Measurements from ENCODE around the gene ZNF488.

Gene ZNF488

DNA sequence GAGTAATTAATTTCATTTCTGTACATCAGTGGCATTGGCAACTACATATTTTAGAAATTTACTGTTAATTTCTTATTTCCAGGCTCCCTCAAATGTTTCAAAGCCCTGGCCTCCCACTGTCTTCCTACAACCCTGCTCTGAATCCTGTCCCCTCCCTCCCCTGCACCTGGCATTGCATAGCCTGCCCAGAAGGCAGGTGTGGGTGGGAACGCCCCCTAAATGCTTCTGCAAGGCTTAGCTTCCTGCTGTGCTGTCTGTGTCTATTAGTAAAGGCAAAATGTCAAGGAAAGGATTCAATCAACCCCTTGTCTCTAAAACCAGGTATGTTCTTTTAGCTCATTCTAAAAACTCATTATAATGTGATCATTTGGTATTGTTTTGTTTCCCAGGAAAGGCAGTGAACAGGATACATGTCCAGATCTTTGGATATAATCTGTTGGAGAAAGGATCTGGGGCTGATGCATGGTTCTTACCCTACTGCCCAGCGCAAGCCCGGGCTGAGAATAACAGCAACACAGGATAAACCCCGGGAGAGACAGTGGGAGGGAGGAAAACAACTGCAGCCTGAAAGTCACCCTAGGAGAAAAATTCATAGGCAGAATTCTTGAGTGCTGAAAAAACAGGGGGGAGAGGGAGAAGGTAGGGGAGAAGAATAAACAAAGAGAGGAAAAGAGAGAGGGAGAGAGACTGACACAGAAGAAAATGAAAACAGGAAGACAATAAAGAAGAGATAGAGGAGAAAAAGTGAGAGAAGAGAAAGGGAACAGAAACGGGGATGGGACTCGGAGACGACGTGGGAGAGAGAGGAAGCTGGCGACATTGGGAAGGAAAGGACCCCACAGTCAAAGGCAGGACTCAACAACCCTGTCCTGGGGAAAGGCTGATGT is 589 bp downstream of the ZNF488 start:
- no peak for DNase-seq (ENCODE audit: low read depth in 2 of 2)

DNA sequence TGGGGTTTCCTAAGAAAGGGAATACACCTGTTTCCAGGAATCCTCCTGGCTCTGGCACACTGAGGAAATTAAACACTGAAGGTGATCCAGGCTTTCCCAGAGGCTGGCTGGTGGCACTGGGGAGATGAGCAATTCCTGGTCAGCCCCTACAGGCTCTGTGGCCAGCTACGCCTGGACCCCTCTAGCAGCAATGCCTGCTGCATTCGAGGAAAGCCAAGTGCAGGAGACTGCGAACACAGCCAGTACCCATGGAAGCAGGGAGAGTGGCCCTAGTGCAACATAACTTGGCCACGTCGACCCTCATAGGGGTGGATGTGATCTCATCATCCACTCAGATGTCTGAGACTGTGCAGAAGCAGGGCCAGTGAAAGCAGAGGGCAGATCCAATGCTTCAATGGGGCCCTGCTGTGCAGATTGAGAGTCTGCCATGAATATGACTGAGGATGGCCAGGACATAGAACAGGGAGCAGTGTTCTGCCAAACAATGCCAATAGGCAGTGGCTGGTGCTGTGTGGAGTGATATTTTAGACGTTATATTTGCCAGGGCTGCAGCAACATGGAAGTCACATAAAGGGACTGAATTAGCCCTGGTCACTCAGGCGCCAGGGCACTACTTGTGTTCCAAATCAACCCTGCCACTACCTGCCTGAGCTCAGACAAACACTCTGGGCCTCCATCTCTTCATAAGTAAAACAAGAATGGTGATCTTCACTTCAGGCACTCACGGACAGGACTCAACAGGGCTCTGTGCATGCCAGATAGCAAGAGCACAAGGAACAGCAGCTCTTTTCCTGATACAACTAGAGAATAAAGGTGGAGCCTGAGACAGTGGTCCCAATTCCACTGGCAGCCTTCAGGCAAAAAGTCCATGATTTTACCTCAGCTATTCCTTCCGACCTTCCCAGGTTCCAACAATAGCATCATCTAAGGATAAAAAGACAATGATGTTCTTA is 2.4 kb downstream of the ZNF488 start:
- no peak for DNase-seq (ENCODE audit: low read depth in 2 of 2)

- DNase-seq (ENCODE audit: low read depth in 2 of 2): no peak
These were observed 3.0 kb downstream of the ZNF488 start for GRCh38 chr10:47381103-47381395.

GRCh38 chr10:47380341-47381102 is 3.6 kb downstream of the ZNF488 start:
- DNase-seq (ENCODE audit: low read depth in 2 of 2): no peak

- DNase-seq (ENCODE audit: low read depth in 2 of 2): no peak
These were observed 4.2 kb downstream of the ZNF488 start for GRCh38 chr10:47379901-47380300.

- DNase-seq (ENCODE audit: low read depth in 2 of 2): no peak
These were observed 4.7 kb downstream of the ZNF488 start for GRCh38 chr10:47379445-47379785.

DNA sequence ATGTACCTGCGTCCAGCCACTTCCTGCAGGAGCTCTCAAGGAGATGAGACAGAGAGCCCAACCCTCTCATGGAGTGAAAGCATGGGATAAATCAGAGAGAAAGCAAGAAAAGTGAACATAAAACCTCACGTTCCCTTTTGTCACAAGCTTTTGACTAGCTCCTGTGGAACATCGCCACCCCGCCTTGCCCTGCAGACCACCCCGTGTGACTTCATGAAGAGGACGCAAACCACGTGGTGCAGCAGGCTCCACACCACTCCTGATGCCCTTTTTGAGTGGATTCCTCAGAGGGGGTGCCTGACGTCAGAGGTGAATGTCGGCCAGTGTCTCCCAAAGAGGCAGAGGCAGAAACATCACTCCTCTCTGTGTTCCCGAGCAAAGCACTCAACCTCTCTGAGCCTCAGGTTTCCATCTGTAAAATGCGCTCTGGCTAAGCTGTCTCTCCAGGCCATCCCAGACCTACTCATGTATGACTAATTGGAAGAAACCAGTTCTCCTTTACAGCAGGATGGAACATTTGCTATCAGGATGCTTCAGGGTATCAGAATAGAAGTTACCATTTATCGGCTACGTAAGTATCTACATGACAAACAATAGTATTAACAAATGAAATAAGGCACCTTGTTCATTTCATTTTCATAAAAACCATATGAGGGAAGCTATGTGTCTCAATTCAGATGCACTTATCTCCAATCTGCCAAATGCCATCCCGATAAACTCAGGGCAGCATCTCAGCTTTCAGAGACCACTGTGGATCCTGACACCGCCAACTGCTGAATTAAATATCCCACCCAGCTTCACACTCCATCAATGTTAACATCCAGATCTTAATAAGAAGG is 5.3 kb downstream of the ZNF488 start:
- DNase-seq (ENCODE audit: low read depth in 2 of 2): no peak

DNA sequence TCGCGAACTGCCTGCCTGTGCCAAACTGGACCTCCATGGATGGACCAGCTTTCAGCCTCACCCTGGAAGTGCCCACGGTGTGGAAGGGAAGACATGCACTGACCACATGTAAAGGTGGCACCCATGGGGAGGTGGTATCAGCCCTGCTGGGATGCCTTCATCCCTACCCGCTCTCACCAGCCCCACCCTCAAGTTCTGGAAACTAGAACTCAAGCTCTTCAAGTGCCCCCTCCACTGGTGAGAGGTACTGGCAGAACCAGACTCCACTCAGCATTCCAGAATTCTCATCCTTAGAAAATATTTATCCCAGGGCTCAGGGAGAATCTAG is 5.9 kb downstream of the ZNF488 start:
- no peak for DNase-seq (ENCODE audit: low read depth in 2 of 2)

- DNase-seq (ENCODE audit: low read depth in 2 of 2): no peak
These were observed 7.4 kb downstream of the ZNF488 start for GRCh38 chr10:47376522-47377220.

DNA sequence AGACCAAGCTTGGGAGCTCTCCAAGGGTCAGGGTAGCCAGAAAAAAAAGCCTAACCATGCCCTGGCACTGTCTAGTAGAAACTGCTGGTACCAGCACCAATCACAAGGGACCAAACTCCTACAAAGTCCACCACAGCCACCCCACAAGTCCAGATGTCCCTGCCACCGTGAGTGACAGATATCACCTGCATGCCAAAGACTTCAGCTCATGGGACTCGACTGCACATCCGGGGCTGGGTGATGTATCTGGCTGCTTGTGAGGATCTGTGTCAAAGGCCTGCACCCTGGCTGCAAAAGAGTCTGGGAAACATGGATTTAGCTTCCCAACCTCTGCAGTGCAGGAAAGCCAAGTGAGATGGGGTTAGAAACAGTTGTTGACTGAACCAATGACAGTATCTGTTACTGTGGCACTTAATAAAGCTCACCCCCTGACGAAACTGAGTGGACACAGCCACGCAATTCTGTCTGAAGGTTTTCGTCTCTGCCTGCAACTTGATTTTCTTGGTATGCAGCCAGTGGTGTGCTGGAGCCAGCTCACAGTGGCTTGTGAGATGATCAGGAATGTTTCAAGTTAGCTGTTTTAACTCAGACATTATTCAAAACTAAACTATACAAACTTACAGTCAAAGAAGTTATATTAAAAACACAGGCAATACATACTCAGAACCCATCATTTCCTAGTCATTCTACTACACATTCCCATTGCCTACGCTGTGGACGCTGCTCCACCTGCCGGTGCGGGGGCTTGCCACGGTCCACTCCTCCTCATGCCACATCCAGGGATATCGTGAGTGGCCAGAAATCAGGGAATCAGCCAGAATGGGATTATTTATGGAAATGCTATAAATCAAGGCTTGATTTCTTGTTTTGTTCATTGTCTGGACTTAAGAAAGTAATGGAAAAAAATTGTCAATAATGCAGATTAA is 9.2 kb downstream of the ZNF488 start:
- no peak for DNase-seq (ENCODE audit: low read depth in 2 of 2)

GRCh38 chr10:47372726-47373125 is 11.4 kb downstream of the ZNF488 start:
- DNase-seq (ENCODE audit: low read depth in 2 of 2): no peak

DNA sequence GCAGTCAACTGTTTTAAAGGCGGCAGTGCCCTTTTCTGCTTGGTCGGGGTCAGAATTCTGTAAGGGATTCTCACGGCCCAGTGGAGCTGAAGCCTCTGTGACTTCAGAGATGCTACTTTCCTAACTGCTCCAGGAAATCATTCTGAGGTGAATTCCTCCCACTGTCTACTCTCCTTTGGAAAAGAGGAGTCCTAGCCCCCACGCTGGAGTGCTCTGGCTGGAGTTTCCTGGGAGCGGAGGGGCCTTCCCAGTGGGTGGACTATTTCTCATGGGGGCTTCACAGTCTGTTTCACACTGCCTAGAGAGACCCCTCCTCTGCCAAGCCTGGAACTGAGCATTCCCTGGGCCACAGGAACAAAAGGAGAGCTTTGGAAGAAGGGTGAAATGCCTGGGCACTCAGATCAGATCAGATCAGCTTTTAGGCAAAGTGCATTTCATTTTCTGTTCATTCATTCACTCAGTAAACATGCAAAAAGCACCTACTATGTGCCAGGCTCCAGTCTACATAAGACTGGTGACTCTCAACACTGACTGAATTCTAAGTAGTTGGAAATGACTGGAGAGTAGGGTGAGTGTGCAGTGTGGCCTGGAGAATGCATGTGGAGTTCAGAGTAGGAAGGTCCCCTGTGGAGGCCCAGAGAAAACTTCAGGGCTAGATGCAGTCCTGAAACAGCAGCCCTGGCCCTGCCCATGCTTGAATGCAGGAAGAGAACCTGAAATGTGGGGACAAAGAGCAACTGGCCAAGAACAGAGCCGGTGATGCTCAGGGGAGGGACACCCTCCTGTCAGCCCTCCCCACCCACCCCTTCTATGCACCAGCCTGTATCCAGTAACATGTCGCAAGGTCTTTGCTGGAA is 12.2 kb downstream of the ZNF488 start:
- DNase-seq (ENCODE audit: low read depth in 2 of 2): no peak

DNA sequence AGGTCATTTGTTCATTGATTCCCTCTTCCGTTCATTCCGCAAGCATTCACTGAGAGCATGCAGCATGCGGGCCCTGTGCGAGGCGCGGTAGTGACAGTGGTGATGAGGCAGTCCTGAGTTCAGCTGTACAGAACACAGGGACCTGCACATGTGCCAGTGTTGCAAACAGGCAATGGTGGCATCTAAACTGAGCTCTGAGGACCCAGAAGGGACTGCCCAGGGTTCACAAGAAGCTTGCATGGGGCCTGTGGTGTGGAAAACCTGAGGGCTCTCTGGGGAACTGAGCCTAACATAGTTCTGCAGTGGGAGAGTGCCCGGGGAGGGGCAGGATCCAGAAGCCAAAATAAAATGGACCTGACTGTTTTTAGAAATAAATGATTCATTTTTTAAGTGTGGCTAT is 13.2 kb downstream of the ZNF488 start:
- no peak for DNase-seq (ENCODE audit: low read depth in 2 of 2)

DNA sequence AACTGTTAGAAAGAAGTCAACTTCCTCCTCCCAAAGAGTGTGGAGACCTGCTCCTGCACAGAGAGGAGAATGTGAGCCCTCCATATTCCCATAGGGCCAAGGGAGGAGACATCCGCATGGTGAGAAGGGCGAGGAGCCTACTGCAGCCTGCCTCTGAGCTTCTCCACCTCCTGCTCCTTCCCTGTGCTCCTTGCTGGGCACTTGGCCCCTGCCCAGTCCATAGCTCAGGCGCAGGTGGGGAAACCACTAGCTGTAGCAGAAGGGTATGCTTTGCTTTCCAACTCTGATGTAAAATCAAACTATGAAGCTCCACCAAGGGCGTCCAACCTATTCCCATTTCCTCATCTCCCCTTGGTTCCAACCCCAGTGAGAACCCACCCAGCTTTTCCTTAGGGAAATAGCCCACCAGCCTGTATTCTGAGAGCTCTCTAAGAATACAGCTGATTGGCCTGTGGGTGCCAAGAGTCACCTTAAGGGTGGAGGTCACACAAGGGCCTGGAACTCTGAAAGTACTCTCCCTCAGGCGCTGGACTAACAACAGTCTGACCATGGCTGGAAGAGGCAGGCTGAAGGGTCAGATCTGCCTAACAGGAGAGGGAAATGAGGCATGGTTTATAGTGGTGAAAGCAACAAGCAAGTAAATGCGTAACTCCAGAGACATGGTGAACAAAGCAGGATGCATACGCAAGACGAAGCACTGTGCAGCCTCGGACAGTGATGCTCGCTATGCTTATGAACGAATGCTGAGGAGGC is 13.9 kb downstream of the ZNF488 start:
- no peak for DNase-seq (ENCODE audit: low read depth in 2 of 2)

DNA sequence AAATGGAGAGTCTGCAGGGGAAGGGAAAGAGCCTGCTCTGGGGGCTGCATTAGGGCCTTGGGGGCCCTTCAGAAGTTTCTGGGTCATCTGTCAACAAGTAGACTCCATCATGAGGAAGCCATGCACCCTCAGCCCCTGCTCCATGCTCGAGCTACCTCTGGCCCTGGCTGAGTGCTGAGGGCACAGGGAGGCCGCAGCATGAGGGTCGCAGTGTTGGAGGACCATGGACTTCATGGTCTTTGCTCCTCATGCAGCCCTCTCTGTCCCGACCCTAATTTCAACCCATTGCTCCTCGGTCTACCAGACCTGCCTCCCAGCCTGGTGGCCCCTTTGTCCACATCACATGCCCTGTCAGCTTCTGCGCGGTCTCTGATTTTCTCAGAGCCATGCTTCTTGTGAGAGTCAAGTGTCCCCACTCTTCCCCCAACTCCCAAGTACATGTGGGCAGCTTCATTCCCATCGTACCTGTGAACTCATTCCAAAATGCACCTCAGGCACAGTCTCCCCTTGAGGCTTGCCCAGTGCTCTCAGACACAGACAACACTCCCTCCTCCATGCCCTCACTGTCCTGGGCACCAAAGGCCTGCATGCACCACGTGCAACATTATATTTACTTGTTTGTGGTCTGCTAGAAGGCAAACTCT is 14.7 kb downstream of the ZNF488 start:
- DNase-seq (ENCODE audit: low read depth in 2 of 2): no peak

GRCh38 chr10:47368431-47369180 is 15.5 kb downstream of the ZNF488 start:
- no peak for DNase-seq (ENCODE audit: low read depth in 2 of 2)

DNA sequence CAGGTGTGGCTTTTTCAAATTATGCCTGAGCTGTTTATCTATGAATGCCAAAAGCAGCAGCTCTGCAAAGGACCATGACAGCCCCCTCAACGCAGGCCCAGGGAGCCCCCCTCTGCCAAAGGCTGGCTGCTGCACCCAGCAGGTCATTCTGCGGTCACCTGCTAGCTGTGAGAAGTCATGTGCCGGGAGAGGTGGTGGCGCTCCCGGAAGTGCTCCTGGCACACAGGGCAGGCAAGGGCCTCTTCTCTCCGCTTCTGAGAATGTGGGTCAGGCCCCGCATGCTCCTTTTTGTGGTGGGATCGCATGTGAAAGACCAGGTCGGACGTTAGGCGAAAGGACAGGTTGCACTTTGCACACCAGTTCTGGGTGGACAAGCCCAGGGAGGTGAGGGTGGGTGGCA is 16.4 kb downstream of the ZNF488 start:
- DNase-seq (ENCODE audit: low read depth in 2 of 2): no peak

Measured in stimulated activated CD8-positive, alpha-beta memory T cell treated with anti-CD3 and anti-CD28 coated beads, Interleukin-15, amount 100 ng/mL, for 4 hours (primary cell).